HG03469 (cell line): ENCODE results near the gene NUDT11.
"Not testable (repeated sequence)": the region's sequence is repeated elsewhere in the genome, so short reads cannot be mapped to it uniquely, and the experiment has no call there.

ENCODE experiments used
- ATAC-seq: cut with Tn5 transposase; IDR thresholded peaks from one replicate; pipeline ENCODE4 v1.9.1; 2021; ENCODE audit warnings: mild to moderate bottlenecking, moderate library complexity, moderate number of reproducible peaks; ENCODE audit not compliant: unreplicated experiment

NUDT11 gene

GRCh38 chrX:51496501-51497291 is at the start of gene NUDT11:
TSS of gene NUDT11 (minus strand) at chrX:51496592. CDS start at chrX:51496444, 148 bp downstream.
- no peak for ATAC-seq

DNA sequence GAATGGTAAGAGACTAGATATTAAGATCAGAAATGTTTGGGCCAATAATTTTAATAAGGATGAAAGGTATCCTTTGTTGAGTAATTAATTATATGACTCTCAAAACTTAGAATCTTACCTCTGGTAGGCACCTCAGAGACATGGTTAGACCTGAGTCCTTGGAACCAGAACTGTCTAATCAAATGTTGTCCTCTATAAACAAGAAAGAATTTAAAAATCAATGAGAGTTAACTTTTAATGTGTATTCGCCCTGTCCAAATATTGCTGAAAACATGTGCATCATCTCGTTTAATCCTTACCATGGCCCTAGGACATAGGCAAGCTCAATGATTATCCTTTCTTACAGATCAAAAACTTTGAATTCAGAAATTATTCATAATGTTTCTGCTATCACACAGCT is 24.0 kb upstream of the NUDT11 start:
- no peak for ATAC-seq

GRCh38 chrX:51519131-51519530 is 22.7 kb upstream of the NUDT11 start:
- not testable (repeated sequence) for ATAC-seq

DNA sequence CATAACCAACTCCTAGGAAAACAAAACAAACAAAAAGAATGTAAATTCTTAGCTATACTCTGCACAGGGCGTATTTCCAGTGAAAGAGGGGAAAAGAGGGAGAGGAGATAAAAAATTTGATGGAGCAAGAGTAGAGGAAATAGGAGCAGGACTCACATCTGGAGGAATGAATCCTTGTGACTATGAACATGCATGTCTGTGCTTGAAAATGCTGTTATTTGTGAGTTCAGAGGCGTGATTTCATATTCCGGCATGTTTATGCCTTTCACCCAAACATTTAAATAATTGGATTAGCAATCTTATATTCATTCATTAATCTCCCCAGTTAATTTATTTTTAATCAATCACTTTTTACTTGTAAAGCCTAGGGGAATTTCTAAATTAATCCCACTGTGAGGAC is 11.2 kb upstream of the NUDT11 start:
- no peak for ATAC-seq

GRCh38 chrX:51495701-51496488 is 497 bp downstream of the NUDT11 start:
- not testable (repeated sequence) for ATAC-seq

GRCh38 chrX:51494409-51494808 is 2.0 kb downstream of the NUDT11 start:
- ATAC-seq, result no peak

DNA sequence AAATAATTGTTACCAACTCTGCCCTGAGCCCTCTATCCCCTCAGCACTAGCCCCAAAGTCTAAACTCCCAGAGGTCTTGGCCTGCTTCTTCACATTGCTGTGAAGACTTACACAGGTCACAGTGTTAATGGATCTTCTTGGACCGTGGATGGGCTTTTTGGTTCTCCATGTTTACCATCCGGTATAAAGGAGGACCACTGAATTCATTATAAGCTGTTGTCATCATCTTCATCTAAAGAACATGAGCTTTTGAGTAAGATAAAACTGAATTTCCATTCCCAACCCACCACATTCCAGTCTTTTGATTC is 8.5 kb downstream of the NUDT11 start:
- ATAC-seq, result no peak

DNA sequence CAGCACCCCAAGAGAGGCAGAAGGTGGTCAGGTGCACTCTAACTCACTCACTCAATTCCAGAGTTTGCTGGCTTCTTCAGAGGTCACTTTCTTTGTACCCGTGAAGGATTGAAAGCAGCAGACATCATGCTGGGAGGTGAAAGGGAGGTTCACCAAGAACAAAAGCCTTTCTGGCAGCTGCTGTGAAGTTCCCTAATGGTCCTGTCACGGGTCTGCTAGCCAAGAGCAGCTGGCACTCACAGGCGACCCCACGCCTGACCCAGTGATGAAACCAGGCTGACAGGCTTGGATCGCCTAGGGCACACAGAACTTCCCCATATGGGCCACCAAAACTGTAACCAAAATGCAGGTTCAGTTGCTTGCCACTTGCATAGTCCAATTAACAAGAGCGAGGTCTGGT is 11.8 kb downstream of the NUDT11 start:
- ATAC-seq, result no peak

- not testable (repeated sequence) for ATAC-seq
Measured at GRCh38 chrX:51482411-51482810, 14.0 kb downstream of the NUDT11 start.

DNA sequence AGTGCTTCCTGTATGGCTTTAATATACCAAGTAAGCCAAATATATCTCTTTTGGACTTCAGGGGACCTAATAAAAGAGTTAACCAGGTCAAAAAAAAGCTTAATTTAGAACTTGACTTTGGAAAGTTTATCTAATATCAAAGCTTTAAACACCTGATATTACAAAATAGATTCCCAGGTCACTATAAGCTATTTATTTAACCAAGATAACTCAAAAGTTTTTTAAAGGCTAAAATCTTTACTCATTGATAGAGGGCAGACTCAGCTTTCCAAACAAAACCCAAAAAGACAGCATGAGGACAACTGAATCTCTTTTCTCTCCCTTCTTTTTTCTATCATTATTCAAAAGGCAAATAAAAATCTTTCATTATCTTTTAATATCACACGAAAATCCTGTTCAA is 19.5 kb downstream of the NUDT11 start:
- no peak for ATAC-seq

- ATAC-seq, result no peak
Measured at GRCh38 chrX:51463322-51463721, 33.1 kb downstream of the NUDT11 start.

GRCh38 chrX:51461053-51462044 is 35.0 kb downstream of the NUDT11 start:
- no peak for ATAC-seq

DNA sequence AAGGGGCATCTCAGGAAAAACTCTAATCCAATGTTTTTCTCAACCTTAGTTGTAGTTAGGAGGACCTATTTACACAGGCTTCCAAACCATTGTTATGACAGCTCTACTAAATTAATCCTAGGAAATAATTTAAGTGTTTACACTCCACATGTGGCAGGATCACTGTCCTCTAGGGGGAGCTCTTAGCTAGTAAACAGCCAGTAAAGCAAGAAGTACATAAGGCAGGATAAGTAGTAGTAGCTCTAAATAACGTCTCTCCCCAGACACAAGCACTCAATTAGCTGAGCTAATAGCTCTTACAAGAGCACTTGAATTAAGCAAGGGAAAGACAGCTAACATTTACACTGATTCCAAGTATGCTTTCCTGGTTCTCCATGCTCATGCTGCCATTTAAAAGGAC is 37.3 kb downstream of the NUDT11 start:
- ATAC-seq, result no peak

DNA sequence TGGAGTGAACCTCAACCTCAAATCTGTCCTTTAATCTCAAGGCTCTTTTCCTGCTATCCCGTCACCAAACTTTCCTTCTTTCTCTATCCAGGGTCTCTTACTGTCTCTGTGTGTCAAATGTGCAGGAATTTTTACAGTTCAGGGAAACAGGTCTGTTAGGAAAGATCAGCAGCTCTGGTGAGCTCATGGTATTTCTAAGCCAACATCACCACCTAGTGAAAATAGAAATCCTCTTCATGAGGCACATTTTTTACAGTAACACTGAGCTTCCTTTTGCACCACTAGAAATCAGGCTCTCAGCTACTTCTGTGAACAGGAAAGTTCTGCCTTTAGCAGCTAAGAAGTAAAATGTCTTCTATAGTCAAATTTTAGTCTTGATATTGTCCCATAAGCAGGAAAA is 39.6 kb downstream of the NUDT11 start:
- no peak for ATAC-seq

DNA sequence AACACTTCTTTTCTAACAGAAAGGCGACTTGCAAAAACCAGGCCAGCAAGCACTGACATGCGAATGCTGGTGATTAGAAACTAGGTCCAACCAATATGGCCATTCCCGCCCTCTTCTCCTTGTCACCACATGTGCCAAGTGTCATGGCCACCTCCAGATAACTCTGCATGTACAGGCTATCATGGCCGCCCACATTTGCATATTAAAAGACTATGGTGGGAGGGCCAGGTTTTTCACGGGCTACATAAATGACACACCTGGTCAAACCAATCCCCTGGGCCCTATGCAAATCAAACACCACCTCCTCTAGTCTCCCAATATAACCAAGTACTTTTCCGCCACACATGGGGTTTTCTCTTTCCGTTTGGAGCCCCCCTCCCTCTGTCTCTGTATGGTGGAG is 40.1 kb downstream of the NUDT11 start:
- ATAC-seq, result no peak

GRCh38 chrX:51440365-51440764 is 56.0 kb downstream of the NUDT11 start:
- no peak for ATAC-seq
